GM19438 (cell line): ENCODE data around the gene GNAQ.

Experiments used
- ATAC-seq: cut with Tn5 transposase; IDR thresholded peaks from one replicate; pipeline ENCODE4 v1.9.1; 2021; ENCODE audit warnings: low read depth; ENCODE audit not compliant: unreplicated experiment

GNAQ gene

GRCh38 chr9:77677957-77678535, 353.6 kb downstream of the GNAQ start:
- ATAC-seq = no peak

- ATAC-seq = no peak
These were observed 354.2 kb downstream of the GNAQ start for GRCh38 chr9:77677397-77677796.

GRCh38 chr9:77673941-77674791, 357.4 kb downstream of the GNAQ start:
- ATAC-seq = no peak

GRCh38 chr9:77672183-77672582, 359.4 kb downstream of the GNAQ start:
- no peak for ATAC-seq

GRCh38 chr9:77667151-77667550, 364.5 kb downstream of the GNAQ start:
- no peak for ATAC-seq
